ENCODE measurements around the gene FLACC1. TPM values are rescaled to one million over a fixed set of nuclear protein-coding genes. Genes with fewer than 3 reads are reported as not detected.
"Not testable (repeated sequence)": the region's sequence is repeated elsewhere in the genome, so short reads cannot be mapped to it uniquely, and the experiment has no call there.

Gene FLACC1
- total RNA-seq, 2 donors from 2014 or later: 4.5 to 4.7 TPM

DNA sequence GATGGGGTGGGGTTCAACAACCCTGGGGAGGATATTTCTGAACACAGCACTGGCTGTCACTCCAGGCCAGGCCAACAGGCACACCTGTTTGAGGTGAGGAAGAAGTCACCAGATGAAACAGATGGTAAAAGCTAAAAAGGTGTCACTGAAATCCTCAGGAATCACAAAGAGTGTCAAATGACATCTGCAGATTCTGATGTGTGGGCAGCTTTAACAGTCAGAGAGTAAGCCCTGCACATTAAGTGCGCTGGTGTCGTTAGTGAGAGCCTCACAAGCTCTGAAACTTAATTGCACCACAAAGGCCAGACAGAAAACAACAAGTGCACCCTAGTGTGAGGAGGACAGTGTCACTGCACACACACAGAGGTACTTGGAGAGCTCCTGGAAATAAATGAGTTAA, 13.6 kb downstream of the FLACC1 start:
- no peak overlapping the region for H3K27ac Mint-ChIP-seq
- no peaks in the 10 kb centered on the region for H3K9me3 ChIP-seq (ENCODE audit: control insufficient read depth, low read length, poor library complexity, severe bottlenecking)
- H3K36me3 Mint-ChIP-seq (ENCODE audit: low read depth): peaks cover 13% of the 10 kb centered on the region
- peaks cover 4% of the 10 kb centered on the region for H3K4me1 Mint-ChIP-seq
- DNase-seq (no peak), ATAC-seq (no peak)
- H3K4me3 Mint-ChIP-seq: no peak overlapping the region
- H3K27me3 Mint-ChIP-seq: no peaks in the 10 kb centered on the region

DNA sequence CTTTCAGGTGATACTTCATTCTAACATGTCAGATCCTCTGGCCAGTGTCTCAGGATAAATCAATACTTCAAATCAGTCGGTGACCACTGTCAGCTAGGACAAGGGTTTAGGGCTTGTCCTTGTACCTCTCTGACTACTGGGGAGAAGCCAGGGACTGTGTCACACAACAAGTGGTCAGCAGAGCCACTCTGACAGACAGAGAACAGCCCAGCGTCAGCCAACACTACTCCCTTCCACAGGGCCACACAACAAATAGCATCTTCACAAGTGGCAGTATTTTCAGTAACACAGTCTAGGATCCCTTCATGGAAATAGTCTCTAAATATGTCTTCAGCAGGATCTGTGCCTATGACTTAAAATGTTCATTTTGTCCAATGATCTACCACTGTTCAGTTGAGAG, 14.2 kb downstream of the FLACC1 start:
- H3K4me3 Mint-ChIP-seq: no peak overlapping the region
- DNase-seq (no peak), ATAC-seq (no peak)
- no peaks in the 10 kb centered on the region for H3K9me3 ChIP-seq (ENCODE audit: control insufficient read depth, low read length, poor library complexity, severe bottlenecking)
- peaks cover 13% of the 10 kb centered on the region for H3K36me3 Mint-ChIP-seq (ENCODE audit: low read depth)
- H3K27ac Mint-ChIP-seq: no peak overlapping the region
- no peaks in the 10 kb centered on the region for H3K27me3 Mint-ChIP-seq
- peaks cover 4% of the 10 kb centered on the region for H3K4me1 Mint-ChIP-seq

- H3K27ac Mint-ChIP-seq: no peak overlapping the region
- no peak for DNase-seq
- H3K36me3 Mint-ChIP-seq (ENCODE audit: low read depth): peaks cover 2% of the 10 kb centered on the region
- ATAC-seq: no peak
- no peaks in the 10 kb centered on the region for H3K9me3 ChIP-seq (ENCODE audit: control insufficient read depth, low read length, poor library complexity, severe bottlenecking)
- H3K27me3 Mint-ChIP-seq: no peaks in the 10 kb centered on the region
- H3K4me1 Mint-ChIP-seq: peaks cover 3% of the 10 kb centered on the region
- H3K4me3 Mint-ChIP-seq: no peak overlapping the region
Observed at GRCh38 chr2:201329409-201329808, 27.7 kb downstream of the FLACC1 start.

DNA sequence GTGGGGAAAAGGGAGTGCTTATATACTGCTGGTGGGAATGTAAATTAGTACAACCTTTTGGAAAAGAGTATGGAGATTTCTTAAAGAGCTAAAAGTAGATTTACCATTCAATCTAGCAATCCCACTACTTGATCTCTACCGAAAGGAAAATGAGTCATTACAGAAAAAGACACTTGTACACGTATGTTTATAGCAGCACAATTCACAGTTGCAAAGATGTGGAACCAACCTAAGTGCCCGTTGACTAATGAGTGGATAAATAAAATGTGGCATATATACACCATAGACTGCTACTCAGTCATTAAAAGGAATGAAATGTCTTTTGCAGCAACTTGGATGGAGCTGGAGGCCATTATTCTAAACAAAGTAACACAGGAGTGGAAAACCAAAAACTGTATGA, 29.5 kb downstream of the FLACC1 start:
- no peaks in the 10 kb centered on the region for H3K9me3 ChIP-seq (ENCODE audit: control insufficient read depth, low read length, poor library complexity, severe bottlenecking)
- ATAC-seq (no peak), DNase-seq (no peak)
- Mint-ChIP-seq H3K27me3 (no peaks in the 10 kb centered on the region), H3K4me1 (peaks cover 3% of the 10 kb centered on the region), H3K27ac (no peak overlapping the region), H3K36me3 (ENCODE audit: low read depth) (no peaks in the 10 kb centered on the region), H3K4me3 (no peak overlapping the region)

DNA sequence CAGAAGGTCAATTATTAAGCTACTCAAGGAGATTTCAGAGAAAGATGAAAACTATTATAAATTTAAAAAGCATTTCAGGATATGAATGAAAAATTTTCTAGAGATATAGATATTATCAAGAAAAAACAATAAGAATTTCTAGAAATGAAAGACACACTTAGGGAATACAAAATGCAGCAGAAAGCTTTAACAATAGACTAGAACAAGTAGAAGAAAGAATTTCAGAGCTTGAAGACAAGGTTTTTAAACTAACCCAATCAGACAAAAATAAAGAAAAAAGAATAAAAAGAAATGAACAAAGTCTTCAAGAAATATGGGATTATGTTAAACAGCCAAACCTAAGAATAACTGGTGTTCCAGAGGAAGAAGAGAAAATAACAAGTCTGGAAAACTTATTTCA, 34.4 kb downstream of the FLACC1 start:
- ATAC-seq (no peak), DNase-seq (no peak)
- Mint-ChIP-seq H3K4me1 (peaks cover 1% of the 10 kb centered on the region), H3K36me3 (ENCODE audit: low read depth) (no peaks in the 10 kb centered on the region), H3K27ac (no peak overlapping the region), H3K27me3 (no peaks in the 10 kb centered on the region), H3K4me3 (no peak overlapping the region)
- H3K9me3 ChIP-seq (ENCODE audit: control insufficient read depth, low read length, poor library complexity, severe bottlenecking): peaks cover 3% of the 10 kb centered on the region

- Mint-ChIP-seq H3K27ac (no peak overlapping the region), H3K27me3 (no peaks in the 10 kb centered on the region), H3K36me3 (ENCODE audit: low read depth) (no peaks in the 10 kb centered on the region), H3K4me1 (no peaks in the 10 kb centered on the region), H3K4me3 (no peak overlapping the region)
- ATAC-seq: no peak
- DNase-seq: no peak
- H3K9me3 ChIP-seq (ENCODE audit: control insufficient read depth, low read length, poor library complexity, severe bottlenecking): peaks cover 3% of the 10 kb centered on the region
Observed at GRCh38 chr2:201320701-201321100, 36.4 kb downstream of the FLACC1 start.

DNA sequence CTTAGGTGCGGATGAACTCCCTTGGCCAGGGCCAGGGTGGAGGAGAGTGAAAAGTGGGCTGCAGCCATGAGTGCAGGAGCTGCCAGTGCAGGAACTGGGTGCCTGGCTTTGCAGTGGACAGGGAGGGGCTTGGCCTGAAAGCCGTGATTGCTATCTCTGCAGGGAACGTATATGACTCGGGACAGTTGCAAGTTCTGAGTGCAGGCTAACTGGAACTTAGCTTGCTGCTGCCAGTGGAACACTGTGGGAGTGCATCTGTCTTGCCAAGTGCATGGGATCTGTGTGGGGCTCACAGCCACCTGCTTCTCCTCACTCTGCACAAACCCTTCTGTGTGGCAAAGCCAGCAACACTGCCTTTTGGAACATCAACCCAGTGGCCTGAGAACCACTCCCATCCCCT, 36.9 kb downstream of the FLACC1 start:
- DNase-seq (no peak), ATAC-seq (no peak)
- Mint-ChIP-seq H3K4me3 (no peak overlapping the region), H3K27me3 (no peaks in the 10 kb centered on the region), H3K36me3 (ENCODE audit: low read depth) (no peaks in the 10 kb centered on the region), H3K4me1 (no peaks in the 10 kb centered on the region), H3K27ac (no peak overlapping the region)
- peaks cover 3% of the 10 kb centered on the region for H3K9me3 ChIP-seq (ENCODE audit: control insufficient read depth, low read length, poor library complexity, severe bottlenecking)

GRCh38 chr2:201319511-201319910, 37.6 kb downstream of the FLACC1 start:
- Mint-ChIP-seq H3K36me3 (ENCODE audit: low read depth) (no peaks in the 10 kb centered on the region), H3K27ac (no peak overlapping the region), H3K27me3 (no peaks in the 10 kb centered on the region), H3K4me1 (no peaks in the 10 kb centered on the region), H3K4me3 (no peak overlapping the region)
- peaks cover 3% of the 10 kb centered on the region for H3K9me3 ChIP-seq (ENCODE audit: control insufficient read depth, low read length, poor library complexity, severe bottlenecking)
- DNase-seq: no peak
- no peak for ATAC-seq

- Mint-ChIP-seq H3K4me3 (no peak overlapping the region), H3K27me3 (no peaks in the 10 kb centered on the region), H3K27ac (no peak overlapping the region), H3K4me1 (no peaks in the 10 kb centered on the region), H3K36me3 (ENCODE audit: low read depth) (peaks cover 5% of the 10 kb centered on the region)
- H3K9me3 ChIP-seq (ENCODE audit: control insufficient read depth, low read length, poor library complexity, severe bottlenecking): no peaks in the 10 kb centered on the region
- no peak for DNase-seq
- no peak for ATAC-seq
Observed at GRCh38 chr2:201313362-201313761, 43.8 kb downstream of the FLACC1 start.

DNA sequence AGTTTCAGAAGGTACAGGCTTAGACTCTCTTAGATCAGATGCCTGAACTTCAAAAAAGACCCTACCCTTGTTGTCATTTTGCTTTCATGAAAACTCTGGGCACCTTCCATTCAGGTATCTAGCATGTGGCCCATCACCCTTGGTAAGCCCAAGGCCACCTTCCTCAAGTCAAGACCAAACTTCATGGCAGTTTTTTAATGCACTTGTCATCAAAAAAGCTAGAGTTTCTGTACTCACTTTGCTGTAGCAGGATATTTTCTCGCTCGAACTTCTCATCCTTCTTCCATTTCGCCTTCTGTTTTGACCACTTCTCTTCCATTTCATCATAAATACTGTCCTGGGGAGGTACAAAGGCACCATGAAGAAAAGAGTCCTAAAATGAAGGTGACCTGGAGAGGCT, 48.2 kb downstream of the FLACC1 start:
- Mint-ChIP-seq H3K4me1 (no peaks in the 10 kb centered on the region), H3K4me3 (no peak overlapping the region), H3K27ac (no peak overlapping the region), H3K36me3 (ENCODE audit: low read depth) (peaks cover 5% of the 10 kb centered on the region), H3K27me3 (no peaks in the 10 kb centered on the region)
- ATAC-seq (no peak), DNase-seq (no peak)
- H3K9me3 ChIP-seq (ENCODE audit: control insufficient read depth, low read length, poor library complexity, severe bottlenecking): no peaks in the 10 kb centered on the region

GRCh38 chr2:201307876-201308275, 49.3 kb downstream of the FLACC1 start:
- no peaks in the 10 kb centered on the region for H3K9me3 ChIP-seq (ENCODE audit: control insufficient read depth, low read length, poor library complexity, severe bottlenecking)
- no peaks in the 10 kb centered on the region for H3K27me3 Mint-ChIP-seq
- no peaks in the 10 kb centered on the region for H3K4me1 Mint-ChIP-seq
- ATAC-seq (no peak), DNase-seq (no peak)
- H3K27ac Mint-ChIP-seq: no peak overlapping the region
- H3K4me3 Mint-ChIP-seq: no peak overlapping the region
- peaks cover 5% of the 10 kb centered on the region for H3K36me3 Mint-ChIP-seq (ENCODE audit: low read depth)

DNA sequence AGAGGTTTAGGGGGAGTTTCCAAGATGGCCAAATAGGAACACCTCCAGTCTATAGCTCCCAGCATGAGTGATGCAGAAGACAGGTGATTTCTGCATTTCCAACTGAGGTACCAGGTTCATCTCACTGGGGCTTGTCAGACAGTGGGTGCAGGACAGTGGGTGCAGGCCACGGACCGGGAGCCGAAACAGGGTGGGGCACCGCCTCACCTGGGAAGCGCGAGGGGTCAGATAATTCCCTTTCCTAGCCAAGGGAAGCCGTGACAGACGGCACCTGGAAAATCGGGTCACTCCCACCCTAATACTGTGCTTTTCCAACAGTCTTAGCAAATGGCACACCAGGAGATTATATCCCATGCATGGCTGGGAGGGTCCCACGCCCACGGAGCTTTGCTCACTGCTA, 57.2 kb downstream of the FLACC1 start:
- H3K27ac Mint-ChIP-seq, H3K4me3 Mint-ChIP-seq: not testable (repeated sequence)

GRCh38 chr2:201298462-201299052, 58.6 kb downstream of the FLACC1 start:
- Mint-ChIP-seq H3K27ac (no peak overlapping the region), H3K36me3 (ENCODE audit: low read depth) (peaks cover 2% of the 10 kb centered on the region), H3K4me1 (no peaks in the 10 kb centered on the region), H3K27me3 (no peaks in the 10 kb centered on the region), H3K4me3 (no peak overlapping the region)
- DNase-seq: no peak
- ATAC-seq: no peak
- H3K9me3 ChIP-seq (ENCODE audit: control insufficient read depth, low read length, poor library complexity, severe bottlenecking): no peaks in the 10 kb centered on the region

More for the DNA sequence above, 57.2 kb downstream of the FLACC1 start:
- H3K4me1 Mint-ChIP-seq; DNase-seq; H3K27me3 Mint-ChIP-seq; ATAC-seq; H3K9me3 ChIP-seq (ENCODE audit: control insufficient read depth, low read length, poor library complexity, severe bottlenecking); H3K36me3 Mint-ChIP-seq (ENCODE audit: low read depth): not testable (repeated sequence)

DNA sequence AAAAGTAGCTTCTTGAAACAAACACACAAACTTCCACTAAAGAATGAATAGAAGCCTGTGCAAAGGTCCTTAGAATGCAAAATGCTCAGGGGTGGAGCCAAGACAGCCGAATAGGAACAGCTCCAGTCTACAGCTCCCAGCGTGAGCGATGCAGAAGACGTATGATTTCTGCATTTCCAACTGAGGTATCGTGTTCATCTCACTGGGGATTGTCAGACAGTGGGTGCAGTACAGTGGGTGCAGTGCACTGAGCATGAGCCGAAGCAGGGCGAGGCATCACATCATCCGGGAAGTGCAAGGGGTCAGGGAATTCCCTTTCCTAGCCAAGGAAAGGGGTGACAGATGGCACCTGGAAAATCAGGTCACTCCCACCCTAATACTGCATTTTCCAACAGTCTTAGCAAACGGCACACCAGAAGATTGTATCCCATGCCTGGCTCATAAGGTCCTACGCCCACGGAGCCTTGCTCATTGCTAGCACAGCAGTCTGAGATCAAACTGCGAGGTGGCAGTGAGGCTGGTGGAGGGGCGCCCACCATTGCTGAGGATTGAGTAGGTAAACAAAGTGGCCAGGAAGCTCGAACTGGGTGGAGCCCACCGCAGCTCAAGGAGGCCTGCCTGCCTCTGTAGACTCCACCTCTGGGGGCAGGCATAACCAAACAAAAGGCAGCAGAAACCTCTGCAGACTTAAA, 66.5 kb downstream of the FLACC1 start:
- H3K27ac Mint-ChIP-seq; H3K9me3 ChIP-seq (ENCODE audit: control insufficient read depth, low read length, poor library complexity, severe bottlenecking); H3K4me3 Mint-ChIP-seq; DNase-seq; H3K36me3 Mint-ChIP-seq (ENCODE audit: low read depth); ATAC-seq; H3K27me3 Mint-ChIP-seq; H3K4me1 Mint-ChIP-seq: not testable (repeated sequence)
